A549 (cell line): ENCODE data around the gene SPEN.

Experiments used
- POLR2AphosphoS2 ChIP-seq: conservative IDR thresholded peaks from 2 replicates; pipeline ENCODE4 v1.6.1; 2012; ENCODE audit warnings: low read length, improper control_type of control experiment, inconsistent platforms
- RFX5 ChIP-seq: fragments of 450-650 bp; IDR thresholded peaks from 2 replicates; pipeline ENCODE4 v1.7.1; 2014; ENCODE audit warnings: antibody characterized with exemption, mild to moderate bottlenecking, moderate library complexity
- TF ChIP-seq, protein P1 (sequence below): fragments of >200 bp; sonication (Bioruptor Twin); formaldehyde crosslinking; IDR thresholded peaks from 3 replicates; pipeline ENCODE4 v1.5.1; 2016
- TF ChIP-seq, protein P2 (sequence below): fragments of >200 bp; sonication (Bioruptor Twin); formaldehyde crosslinking; IDR thresholded peaks from 3 replicates; pipeline ENCODE4 v1.6.1; 2016
- TF ChIP-seq, protein P3 (sequence below): fragments of 450-650 bp; IDR thresholded peaks from 2 replicates; pipeline ENCODE4 v1.6.1; 2014; ENCODE audit warnings: antibody characterized with exemption

DNA sequence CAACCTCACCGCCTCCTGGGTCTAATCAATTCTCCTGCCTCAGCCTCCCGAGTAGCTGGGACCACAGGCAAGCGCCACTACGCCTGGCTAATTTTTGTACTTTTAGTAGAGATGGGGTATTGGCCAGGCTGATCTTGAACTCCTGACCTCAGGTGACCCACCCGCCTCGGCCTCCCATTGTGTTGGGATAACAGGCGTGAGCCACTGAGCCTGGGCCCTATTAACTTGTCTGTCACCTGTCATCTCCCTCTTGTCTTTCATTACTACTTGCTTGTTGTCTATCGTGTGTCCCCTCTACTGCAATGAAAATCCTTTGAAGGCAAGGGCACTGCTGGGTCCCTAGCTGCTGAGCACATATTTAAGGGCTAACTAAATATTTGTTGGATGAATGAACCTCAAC is 43.4 kb upstream of the SPEN start:
- TF ChIP-seq, protein P1, sequence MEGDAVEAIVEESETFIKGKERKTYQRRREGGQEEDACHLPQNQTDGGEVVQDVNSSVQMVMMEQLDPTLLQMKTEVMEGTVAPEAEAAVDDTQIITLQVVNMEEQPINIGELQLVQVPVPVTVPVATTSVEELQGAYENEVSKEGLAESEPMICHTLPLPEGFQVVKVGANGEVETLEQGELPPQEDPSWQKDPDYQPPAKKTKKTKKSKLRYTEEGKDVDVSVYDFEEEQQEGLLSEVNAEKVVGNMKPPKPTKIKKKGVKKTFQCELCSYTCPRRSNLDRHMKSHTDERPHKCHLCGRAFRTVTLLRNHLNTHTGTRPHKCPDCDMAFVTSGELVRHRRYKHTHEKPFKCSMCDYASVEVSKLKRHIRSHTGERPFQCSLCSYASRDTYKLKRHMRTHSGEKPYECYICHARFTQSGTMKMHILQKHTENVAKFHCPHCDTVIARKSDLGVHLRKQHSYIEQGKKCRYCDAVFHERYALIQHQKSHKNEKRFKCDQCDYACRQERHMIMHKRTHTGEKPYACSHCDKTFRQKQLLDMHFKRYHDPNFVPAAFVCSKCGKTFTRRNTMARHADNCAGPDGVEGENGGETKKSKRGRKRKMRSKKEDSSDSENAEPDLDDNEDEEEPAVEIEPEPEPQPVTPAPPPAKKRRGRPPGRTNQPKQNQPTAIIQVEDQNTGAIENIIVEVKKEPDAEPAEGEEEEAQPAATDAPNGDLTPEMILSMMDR = no peak
- TF ChIP-seq POLR2AphosphoS2 = no peak
- TF ChIP-seq, protein P2, sequence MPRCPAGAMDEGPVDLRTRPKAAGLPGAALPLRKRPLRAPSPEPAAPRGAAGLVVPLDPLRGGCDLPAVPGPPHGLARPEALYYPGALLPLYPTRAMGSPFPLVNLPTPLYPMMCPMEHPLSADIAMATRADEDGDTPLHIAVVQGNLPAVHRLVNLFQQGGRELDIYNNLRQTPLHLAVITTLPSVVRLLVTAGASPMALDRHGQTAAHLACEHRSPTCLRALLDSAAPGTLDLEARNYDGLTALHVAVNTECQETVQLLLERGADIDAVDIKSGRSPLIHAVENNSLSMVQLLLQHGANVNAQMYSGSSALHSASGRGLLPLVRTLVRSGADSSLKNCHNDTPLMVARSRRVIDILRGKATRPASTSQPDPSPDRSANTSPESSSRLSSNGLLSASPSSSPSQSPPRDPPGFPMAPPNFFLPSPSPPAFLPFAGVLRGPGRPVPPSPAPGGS = no peak
- TF ChIP-seq, protein P3, sequence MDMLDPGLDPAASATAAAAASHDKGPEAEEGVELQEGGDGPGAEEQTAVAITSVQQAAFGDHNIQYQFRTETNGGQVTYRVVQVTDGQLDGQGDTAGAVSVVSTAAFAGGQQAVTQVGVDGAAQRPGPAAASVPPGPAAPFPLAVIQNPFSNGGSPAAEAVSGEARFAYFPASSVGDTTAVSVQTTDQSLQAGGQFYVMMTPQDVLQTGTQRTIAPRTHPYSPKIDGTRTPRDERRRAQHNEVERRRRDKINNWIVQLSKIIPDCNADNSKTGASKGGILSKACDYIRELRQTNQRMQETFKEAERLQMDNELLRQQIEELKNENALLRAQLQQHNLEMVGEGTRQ = no peak
- no peak for TF ChIP-seq RFX5
